ENCODE data around the gene SLC9A9.

DNA sequence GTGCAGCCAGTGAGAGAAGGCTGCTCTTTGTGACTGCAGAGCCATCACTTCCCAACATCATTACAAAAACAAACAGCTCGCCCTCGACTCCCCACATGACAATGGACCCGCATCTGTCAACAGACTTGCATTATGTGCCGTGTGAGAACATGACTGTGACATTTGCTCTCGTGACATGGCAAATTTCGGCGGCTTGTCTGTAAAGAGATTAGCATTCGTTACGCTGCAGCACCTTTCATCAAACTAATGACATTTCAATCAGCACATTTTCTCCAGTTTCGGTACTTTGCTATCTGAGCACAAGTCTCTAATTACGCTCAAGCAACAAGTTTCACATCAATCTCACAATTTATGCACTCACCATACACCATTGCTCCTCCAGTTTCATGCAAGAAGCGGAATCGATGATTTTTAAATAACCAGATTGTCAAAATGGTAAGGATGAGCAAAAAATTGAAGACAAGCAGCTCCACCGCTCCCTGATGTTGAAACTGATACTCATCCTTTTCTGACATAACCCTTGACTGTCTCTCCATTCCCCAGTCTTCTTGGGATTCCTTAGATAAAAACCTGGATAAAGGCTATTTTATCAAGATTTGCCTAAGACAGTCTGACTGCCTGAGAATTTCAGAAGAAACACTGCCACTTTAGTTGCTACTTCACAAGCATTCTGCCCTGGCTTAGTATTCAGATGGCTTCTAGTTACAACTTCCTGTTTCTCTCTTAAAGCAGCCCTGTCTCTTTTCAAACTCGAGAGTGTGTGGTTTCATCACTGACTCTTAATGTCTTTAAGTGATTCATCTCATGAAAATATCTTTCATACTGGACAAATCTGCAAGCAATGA is at the start of gene SLC9A9:
- TF ChIP-seq, protein P1, sequence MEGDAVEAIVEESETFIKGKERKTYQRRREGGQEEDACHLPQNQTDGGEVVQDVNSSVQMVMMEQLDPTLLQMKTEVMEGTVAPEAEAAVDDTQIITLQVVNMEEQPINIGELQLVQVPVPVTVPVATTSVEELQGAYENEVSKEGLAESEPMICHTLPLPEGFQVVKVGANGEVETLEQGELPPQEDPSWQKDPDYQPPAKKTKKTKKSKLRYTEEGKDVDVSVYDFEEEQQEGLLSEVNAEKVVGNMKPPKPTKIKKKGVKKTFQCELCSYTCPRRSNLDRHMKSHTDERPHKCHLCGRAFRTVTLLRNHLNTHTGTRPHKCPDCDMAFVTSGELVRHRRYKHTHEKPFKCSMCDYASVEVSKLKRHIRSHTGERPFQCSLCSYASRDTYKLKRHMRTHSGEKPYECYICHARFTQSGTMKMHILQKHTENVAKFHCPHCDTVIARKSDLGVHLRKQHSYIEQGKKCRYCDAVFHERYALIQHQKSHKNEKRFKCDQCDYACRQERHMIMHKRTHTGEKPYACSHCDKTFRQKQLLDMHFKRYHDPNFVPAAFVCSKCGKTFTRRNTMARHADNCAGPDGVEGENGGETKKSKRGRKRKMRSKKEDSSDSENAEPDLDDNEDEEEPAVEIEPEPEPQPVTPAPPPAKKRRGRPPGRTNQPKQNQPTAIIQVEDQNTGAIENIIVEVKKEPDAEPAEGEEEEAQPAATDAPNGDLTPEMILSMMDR (IDR thresholded peaks at IDR 0.05) = no peak
- no peak for TF ChIP-seq POLR2A (IDR thresholded peaks at IDR 0.05)
- no peak for TF ChIP-seq EP300 (IDR thresholded peaks at IDR 0.05)

Measured in gastroesophageal sphincter (tissue), 3 donors.